Smooth muscle cell of the coronary artery (primary cell): Measurements from ENCODE around the gene EYA2. TPM values are rescaled to one million over a fixed set of nuclear protein-coding genes. Genes with fewer than 3 reads are reported as not detected.

Source experiments
- total RNA-seq: library from RNA; depleted of rRNA; stranded (reverse); fragments of >200 nt; gene quantifications from 2 replicates; pipeline ENCODE4 v1.2.3, GENCODE V29; 2014; ENCODE audit warnings: low replicate concordance

EYA2 gene, protein sequence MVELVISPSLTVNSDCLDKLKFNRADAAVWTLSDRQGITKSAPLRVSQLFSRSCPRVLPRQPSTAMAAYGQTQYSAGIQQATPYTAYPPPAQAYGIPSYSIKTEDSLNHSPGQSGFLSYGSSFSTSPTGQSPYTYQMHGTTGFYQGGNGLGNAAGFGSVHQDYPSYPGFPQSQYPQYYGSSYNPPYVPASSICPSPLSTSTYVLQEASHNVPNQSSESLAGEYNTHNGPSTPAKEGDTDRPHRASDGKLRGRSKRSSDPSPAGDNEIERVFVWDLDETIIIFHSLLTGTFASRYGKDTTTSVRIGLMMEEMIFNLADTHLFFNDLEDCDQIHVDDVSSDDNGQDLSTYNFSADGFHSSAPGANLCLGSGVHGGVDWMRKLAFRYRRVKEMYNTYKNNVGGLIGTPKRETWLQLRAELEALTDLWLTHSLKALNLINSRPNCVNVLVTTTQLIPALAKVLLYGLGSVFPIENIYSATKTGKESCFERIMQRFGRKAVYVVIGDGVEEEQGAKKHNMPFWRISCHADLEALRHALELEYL
- total RNA-seq = 0.15 and 0.70 TPM in 2 replicates

DNA sequence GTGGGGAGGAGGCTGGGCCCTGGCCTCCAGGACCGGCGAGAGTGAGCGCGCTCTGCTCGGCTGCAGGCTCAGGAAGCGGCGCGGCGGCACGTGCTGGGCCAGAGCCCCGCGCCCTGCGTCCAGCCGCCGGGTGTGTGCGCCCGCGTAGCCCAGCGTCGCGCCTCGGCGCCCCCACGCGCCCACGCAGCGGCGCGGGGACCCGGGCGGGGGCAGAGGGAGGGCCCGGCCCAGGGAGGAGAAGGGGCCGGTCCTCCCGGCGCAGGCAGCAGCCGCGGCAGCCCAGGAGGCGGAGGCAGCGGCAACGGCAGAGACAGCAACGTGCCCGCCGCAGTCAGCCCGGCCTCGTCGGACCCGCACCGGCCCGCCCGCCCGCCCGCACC, at the start of gene EYA2:
TSS of gene EYA2 (plus strand) at position 265 of the 380 bp plus-strand sequence. CDS start 95,168 bp downstream, outside the sequence.

Other genes starting within 250 kb of the EYA2 start
- 0.83 and 1.3 TPM in 2 replicates for gene SLC13A3, start 243.4 kb upstream of the EYA2 start, total RNA-seq
- gene TP53RK, start 205.4 kb upstream of the EYA2 start, total RNA-seq = 9.4 and 18.8 TPM in 2 replicates
- gene SLC2A10, start 185.2 kb upstream of the EYA2 start, total RNA-seq = 33.5 and 45.4 TPM in 2 replicates